HG02884 (cell line): ENCODE data around the gene C14orf93.

Experiments
- ATAC-seq: cut with Tn5 transposase; IDR thresholded peaks from one replicate; pipeline ENCODE4 v1.9.1; 2021; ENCODE audit warnings: mild to moderate bottlenecking, moderate library complexity; ENCODE audit not compliant: unreplicated experiment

The C14orf93 gene

DNA sequence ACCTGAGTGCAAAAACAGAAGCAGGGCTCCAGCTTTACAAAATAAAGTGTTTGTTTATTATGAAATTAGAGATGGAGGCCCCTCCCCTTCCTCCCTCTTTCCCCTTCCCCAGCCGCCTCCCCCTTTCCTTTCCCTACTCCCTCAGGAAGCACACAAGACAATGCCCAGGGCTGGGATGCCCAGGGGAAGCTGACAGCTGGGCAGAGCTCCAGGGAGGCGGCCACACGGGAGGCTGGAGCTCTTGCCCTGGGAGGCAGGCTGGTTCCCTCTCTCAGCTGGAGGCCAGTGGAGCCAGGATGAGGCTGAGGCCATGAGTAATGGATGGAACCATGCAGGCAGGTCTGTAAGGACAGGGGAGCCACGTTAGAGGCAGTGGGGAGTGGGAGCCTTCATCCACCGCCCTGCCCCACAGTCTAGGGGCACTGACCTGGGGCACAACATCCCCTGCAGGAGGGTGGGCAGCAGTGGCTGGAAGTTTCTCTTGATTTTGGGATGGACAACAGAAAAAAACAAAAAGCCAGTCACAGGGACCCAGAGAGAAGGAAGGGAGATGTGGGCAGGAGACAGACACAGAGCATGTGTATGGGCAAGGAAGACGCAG is 37.2 kb upstream of the C14orf93 start:
- ATAC-seq, result no peak

DNA sequence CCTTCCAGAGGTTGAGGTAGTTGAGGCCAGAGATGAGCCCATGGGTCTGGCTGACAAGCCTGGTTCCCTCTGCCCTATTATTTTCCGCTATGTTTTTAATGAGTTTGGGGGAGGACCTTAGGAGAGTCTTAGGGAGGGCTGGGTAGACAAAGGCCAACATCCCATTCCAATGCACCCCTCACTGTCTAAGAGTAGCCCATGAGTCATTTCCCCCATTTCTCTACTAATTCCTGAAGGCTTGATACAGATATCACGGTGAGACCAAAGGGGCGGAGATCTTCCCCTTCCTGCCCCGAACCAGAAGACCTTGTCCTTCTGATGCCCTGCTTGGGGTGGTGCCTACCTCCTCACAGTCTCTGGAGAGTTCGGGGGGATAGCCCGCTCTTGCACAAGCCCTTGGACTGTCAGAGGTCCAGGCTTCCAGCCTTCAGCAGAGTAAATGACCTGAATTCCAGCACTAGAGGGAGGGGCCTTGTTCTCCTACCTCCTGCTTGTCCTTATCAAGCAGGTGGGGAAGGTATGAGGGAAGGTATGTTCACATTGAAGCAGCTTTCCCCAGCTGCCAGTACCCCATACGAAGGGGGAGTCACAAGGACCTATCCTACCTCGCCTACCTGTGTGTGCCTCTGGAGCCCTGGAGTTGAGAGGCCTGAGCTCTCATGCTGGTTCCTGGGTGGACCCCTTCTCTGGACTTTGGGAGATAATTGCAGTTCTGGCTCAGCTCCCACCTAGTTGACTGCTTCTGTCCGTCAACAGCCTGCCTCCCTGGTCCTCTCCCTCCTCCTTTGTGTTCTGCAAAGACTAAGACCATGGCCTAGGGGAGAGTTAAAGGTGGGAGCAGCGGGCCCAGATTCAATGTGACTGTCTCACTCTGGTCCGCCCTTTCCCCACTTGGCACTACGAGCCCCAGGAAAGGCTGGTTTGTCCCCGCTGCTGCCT is 35.7 kb upstream of the C14orf93 start:
- ATAC-seq, result no peak

DNA sequence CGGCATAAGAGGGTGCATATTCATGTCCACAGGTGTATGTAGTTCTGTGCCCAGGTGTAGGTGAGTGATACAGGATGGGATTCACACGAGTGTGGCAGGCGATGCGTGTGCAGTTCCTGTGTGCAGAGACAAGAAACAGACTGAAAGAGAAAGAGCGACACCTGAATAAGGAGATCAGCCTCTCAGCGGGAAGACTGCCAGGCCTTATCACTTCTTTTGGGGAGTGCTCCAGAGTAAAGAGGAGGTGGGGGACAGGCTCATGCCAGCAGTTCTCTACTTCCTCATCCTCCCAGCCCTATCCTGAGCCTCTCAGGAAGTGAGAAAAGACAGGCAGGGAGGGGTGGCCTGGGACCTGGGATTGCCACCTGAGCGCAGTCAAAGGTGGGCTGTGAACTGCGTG is 34.9 kb upstream of the C14orf93 start:
- ATAC-seq, result no peak

DNA sequence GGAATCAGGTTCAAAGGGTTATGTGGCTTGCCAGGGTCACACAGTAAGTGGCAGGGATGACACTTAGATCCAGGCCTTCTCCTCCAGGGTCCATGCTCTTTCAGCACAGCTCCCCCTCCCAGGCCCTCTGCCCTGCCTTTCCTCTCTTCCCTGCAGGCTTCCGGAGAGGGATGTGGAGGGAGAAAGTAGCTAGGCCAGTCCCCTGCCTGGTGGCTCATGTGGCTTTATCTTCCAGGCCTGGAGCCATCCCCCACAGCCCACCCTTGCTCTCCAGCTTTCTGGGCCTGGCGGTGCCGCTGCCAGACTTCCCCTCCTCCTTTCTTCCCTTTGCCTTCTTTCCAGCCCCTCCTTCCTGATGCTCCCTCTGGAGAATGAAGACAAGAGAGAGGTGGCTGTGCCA is 33.8 kb upstream of the C14orf93 start:
- no peak for ATAC-seq

DNA sequence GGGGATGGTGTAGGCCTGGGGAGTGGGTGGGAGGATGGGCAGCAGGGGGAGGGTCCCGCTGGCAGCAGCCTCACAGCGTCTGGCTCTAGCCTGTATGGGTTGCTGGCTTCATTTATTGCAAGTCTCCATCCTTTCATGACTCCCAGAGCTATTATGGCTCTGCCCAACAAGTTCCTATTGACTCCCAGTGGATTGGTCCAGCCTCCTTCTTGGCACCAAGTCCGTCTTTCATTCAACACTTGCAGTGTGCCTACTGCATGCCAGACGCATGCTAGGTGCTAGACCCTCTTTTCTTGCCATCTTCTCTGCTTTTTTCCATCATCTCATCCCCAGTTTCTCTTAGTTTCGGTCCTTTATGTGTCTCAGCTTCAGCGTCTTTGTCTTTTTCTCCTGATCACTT is 33.2 kb upstream of the C14orf93 start:
- ATAC-seq, result no peak

DNA sequence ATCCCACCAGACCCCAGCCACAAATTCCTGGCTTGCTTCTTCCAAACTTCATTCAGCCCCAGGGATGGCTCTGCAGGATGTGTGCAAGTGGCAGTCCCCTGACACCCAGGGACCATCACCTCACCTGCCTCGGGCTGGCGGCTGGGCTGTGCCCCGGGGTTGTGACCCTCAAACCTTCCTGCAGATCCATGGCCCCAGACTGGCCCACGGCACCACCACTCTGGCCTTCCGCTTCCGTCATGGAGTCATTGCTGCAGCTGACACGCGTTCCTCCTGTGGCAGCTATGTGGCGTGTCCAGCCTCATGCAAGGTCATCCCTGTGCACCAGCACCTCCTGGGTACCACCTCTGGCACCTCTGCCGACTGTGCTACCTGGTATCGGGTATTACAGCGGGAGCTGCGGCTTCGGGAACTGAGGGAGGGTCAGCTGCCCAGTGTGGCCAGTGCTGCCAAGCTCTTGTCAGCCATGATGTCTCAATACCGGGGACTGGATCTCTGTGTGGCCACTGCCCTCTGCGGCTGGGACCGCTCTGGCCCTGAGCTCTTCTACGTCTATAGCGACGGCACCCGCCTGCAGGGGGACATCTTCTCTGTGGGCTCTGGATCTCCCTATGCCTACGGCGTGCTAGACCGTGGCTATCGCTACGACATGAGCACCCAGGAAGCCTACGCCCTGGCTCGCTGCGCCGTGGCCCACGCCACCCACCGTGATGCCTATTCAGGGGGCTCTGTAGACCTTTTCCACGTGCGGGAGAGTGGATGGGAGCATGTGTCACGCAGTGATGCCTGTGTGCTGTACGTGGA is 32.4 kb upstream of the C14orf93 start, which contains the start of gene PSMB11:
PSMB11 (plus strand) TSS at position 51 of the 804 bp plus-strand sequence; CDS start at position 65, 14 bp downstream.
- ATAC-seq, result no peak

DNA sequence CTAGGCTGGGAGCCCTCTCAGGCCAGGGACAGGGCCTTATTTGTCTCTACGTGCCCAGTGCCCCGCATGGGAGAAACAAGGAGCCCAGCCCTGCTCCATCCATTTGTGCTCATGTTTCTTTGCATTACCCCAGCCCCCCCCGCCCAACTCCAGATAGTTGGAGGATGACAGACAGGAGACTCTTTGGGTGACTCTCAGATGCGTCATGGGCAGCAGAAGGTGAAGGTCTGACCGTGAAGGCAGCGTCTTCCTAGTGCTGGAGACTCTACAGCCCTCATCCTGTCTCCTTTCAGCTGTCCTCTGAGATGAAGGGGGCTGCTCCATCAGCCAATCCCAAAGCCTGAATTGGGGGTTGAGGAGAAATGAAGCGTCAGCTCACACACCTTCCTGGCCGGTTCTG is 31.8 kb upstream of the C14orf93 start:
- no peak for ATAC-seq

DNA sequence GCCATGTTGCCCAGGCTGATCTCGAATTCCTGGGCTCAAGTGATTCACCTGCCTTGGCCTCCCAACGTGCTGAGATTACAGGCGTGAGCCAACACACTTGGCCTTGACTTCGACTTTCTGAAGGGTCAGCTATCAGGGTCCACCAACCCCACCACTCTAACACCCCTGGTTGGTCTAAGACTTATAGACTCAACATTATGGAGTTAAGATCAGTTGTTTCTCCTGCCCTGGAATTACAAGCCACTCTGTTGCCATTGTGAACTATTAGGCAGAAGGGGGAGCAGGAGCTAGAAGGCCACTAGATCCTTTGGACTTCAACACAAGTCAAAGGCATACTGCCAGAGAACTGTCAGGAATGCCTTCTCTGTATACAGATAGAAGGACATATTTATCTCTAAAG is 30.2 kb upstream of the C14orf93 start:
- no peak for ATAC-seq

DNA sequence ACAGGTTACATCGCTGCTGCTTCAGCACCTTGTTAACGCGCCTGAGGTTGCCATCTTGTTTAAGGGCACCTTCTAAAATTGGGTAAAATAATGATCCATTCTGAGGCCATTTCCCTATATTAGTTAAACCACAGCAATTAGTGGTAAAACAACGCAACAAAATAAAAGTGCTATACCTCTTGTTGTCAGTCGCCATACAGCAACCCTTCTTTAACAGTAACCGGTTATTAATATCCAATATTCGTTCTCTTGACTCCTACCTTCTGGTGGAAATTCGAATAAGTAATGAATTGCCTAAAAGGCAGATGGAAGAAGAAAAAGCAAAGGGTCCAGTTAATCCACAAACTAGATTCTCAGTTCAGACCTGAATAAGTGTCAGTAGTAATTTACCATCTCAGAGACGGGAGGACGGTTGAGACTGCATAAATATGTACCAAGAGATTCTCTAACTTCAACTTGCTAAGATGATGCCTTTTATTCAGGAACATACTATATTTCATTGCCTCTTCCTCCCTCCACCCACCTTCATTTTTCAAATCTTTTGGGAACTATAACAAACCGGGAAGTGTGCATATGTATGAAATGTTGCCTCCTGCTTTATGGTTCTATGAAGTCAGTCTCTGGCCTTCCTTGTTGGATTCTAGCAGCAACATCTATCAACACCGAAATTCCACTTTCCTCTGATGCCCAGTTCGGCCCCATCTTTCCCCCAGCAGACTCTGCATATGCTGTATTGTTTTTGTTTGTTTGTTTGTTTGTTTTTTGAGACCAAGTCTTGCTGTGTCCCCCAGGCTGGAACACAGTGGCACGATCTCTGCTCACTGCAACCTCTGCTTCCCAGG is 25.6 kb upstream of the C14orf93 start:
- ATAC-seq, result no peak

DNA sequence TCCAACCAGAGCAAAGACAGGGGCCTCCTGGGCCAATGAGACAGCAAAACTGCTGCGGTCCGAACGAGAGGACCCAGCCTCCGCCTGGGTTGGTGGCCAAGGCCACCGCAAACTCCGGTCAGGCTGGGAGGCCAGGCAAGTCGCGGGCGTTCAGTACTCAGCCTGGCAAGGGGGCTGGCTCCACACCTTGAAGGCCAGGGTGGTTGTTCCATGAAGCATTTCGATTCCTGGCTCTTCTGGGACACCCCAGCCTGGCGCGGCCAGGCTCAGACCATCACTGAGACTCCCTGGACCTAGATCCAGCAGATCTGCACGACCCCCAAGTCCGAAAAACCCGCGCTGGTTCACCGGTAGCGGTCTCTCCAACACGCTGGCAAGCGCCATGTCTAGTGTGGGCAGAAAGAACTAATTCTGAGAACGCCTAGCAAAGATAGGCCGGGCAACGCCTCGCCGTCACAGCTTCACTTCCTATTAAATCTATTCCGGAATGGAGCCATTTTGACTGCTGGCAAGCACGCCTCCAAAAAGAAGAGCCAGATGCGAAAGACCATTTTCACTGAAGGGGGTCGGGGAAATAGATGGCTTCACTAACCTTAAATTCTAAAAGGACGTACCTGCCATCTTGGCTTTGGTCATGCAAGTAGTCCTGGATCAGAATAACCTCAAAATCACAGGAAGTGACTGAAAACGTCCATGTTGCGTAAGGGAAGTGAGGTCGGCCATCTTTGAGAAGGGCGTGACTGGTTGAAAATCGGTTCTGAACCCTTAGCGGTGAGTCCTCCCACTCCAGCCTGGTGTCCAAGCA is 24.8 kb upstream of the C14orf93 start, which contains the start of gene PSMB5:
PSMB5 (minus strand) TSS at position 403 of the 805 bp plus-strand sequence; CDS start at position 384, 19 bp downstream.
- peak; percentile 91 for ATAC-seq

DNA sequence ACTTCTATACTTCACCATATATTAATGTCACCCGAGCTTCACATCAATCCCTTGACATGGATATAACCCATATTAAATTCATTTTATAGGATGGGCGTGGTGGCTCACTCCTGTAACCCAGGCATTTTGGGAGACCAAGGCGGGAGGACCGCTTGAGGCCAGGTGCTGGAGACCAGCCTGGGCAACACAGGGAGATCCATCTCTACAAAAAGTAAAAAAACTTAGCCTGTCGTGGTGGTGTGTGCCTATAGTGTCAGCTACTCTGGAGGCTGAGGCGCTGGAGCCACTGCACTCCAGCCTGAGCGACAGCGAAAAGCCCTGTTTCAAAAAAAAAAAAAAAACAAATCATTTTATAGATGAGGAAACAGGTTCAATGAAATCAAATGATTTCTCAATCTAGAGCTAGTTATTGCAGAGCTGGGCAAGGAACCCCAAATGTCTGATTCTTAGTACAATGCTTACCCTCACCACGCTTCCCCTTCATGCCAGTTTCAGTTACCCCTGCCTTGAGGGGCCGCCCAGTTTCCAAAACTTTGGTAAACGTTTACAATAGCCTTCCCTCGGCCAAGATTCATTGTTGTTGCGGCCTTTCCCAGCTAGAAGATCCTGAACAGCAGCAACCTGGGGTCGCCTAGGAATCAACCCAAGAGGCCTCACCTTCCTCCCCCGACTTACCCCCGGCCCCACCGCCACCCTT is 24.0 kb upstream of the C14orf93 start:
- no peak for ATAC-seq

DNA sequence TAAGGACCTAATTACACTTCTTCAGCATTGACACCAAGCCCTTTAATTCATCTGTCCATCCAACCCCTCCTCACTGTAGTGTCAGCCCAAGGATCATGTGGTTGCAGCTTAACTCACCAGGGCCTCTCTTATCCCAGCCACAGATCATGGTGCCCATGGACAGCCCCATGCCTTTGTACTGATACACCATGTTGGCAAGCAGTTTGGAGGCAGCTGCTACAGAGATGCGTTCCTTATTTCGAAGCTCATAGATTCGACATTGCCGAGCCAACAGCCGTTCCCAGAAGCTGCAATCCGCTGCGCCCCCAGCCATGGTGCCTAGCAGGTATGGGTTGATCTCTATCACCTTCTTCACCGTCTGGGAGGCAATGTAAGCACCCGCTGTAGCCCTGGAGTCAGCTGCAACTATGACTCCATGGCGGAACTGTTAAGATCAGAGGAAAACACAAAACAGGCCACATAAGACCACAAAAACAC is 23.3 kb upstream of the C14orf93 start:
- no peak for ATAC-seq

DNA sequence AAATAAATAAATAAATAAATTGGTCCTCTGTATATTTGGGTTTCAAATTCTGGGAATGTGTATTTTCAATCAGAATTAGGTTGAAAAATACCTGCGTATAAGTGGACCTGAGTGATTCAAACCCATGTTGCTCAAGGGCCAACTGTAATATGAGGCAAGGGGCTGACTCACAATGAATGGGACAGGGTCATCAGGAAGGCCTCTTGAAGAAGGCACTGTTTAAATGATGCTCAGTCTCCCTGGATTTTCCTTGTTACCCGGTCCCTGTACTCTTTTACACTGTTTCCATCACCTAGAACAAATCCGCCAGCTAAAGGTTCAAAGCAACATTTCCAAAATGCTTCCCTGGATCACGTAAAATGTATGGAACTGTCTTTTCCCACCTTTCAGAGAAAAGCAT is 21.0 kb upstream of the C14orf93 start:
- no peak for ATAC-seq

DNA sequence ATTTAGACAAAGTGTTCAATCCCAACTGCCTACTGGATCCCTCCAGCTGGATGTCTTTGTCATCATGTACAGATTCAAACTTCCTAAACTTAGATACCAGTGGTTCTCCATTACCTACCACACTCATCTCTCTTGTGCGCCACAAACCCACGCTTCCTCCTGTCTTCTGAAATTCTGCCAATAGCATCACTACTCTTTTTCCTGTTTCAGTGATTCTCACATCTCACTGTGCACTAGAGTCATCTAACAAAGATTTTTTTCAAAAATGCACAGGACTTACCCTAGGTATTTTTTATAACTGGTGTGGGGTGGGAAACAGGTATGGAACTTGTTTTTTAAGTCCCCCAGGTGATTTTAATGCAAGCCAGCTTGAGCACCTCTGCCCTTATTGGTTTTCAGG is 18.9 kb upstream of the C14orf93 start:
- ATAC-seq, result no peak

DNA sequence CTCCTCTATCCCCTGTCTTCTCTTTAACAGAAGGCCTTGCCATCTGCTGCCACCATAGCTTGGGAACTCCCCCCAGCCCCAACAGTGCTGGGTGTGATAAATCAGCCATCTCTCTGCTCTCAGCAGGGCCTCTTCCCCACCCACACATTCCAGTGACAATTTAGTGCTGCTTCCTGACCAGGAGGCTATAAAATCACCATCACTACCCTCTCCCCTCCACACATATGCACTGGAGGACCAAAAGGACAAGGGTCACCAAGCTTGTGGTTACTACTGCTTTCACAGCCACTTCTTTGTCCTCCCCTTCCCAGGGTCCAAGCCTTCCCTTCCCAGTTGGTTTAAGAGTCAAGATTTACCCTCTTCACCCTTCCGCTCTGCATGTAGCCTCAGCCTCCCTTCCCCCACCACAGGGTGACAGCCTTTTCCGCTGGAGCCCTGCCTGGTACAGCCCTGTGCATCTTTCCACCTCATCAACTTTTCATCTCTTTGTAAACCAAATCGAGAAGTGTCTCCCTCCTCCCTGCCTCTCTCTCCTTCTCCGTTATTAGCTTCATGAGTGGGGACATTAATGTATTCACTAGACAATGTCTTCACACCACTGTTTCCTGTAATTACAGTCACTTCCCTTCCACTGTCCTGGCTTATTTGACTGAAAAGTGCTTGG is 15.3 kb upstream of the C14orf93 start:
- no peak for ATAC-seq

DNA sequence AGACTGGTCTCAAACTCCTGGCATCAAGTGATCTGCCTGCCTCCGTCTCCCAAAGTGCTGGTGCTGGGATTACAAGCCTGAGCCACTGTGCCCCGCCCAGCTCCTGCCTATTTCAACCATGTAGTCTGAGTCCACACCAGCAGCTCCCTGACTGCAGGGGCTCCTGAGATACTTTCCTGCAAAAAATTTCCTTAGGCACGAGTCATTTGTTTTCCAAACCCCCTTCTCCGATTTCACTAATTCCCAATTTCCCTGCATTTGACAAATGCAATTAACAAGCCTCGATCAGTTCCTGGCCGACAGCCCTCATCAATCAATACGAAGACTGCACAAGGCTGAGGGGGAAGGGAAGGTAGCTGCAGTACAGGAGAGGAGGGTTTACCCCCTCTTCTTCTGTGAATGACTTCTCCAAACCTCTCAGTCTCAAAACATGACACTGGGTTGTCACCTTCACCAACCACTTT is 14.7 kb upstream of the C14orf93 start:
- no peak for ATAC-seq

DNA sequence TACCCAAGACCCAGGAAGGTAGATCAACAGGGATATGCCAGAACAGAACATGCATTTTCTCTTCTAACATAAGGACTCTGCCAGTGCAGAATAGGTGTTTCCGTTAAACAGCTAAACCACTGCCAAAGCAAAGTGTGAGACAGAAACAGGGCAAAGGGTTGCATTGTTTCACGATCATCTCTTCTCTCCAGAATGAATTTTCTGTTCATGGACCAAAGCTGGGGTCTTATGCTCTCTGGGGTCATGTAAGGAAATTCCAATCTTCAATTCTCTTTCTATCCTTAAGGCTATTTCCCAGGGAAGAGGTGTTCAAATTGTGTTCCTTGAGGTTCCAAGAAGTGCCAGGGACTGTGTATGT is 13.8 kb upstream of the C14orf93 start:
- ATAC-seq, result no peak
